HCT116 (cell line): ENCODE results near the gene FAM210B. TPM values are rescaled to one million over a fixed set of nuclear protein-coding genes. Genes with fewer than 3 reads are reported as not detected.

Experiments used
- ATAC-seq: fragments of 200-7000 bp; cut with Tn5 transposase; 2 replicates; pipeline ENCODE4 v1.9.1; 2020; ENCODE audit warnings: mild to moderate bottlenecking, moderate library complexity
- BruUV-seq: library from RNA; stranded (reverse); fragments of 400-500 nt; replicated peaks from 2 replicates; lab custom pipeline; 2021; lab: Mats Ljungman, UMichigan
- CTCF ChIA-PET: fragments of 300-600 bp; sonication (Branson Sonifier 250); formaldehyde crosslinking; loops from one replicate; lab custom pipeline; 2021; ENCODE audit warnings: antibody characterized with exemption; lab: Charles Lee
- POLR2A ChIA-PET: fragments of 300-600, 350-600 bp; sonication (Branson Sonifier 250); formaldehyde crosslinking; loops from one replicate; lab custom pipeline; 2021; ENCODE audit warnings: antibody characterized with exemption; lab: Charles Lee
- RAD21 ChIA-PET, 2 experiments: fragments of 300-600 bp; sonication (Branson Sonifier 250); formaldehyde crosslinking; loops; one replicate each; lab custom pipeline; 2023; ENCODE audit warnings: low total read pairs in 2 of 2; ENCODE audit not compliant: uncharacterized antibody in 2 of 2, unreplicated experiment in 2 of 2, low non-redundant PET in 1 of 2; lab: Charles Lee
- DNase-seq: peaks from one replicate; pipeline ENCODE4 v3.0.0-alpha.2; 2010; ENCODE audit warnings: low read depth, low spot score
- H2AFZ ChIP-seq: fragments of 200-600 bp; shearing (Covaris generic), sonication (generic); 2 replicates; pipeline ENCODE4 v1.6.1; 2017; ENCODE audit warnings: low read depth, mixed run types, mixed read lengths, antibody characterized with exemption, low read length; ENCODE audit not compliant: poor library complexity, severe bottlenecking
- H3K27ac ChIP-seq: 2 replicates; pipeline ENCODE4 v1.5.1; 2012; ENCODE audit warnings: low read depth, low read length
- H3K27me3 ChIP-seq: fragments of 200-600 bp; sonication (generic); 2 replicates; pipeline ENCODE4 v1.6.1; 2016; ENCODE audit warnings: mixed run types, low read length, mixed read lengths; ENCODE audit not compliant: insufficient read depth
- H3K36me3 ChIP-seq, 2 experiments: fragments of 200-500 bp in 1 of 2; fragments of 200-600 bp in 1 of 2; sonication (Bioruptor generic) in 1 of 2; sonication (generic) in 1 of 2; 2 replicates each; pipeline versions ENCODE4 v1.5.1 to v1.6.1; 2014 to 2016; ENCODE audit warnings: low read length in 2 of 2, inconsistent platforms in 1 of 2, mixed read lengths in 1 of 2, mixed run types in 1 of 2; ENCODE audit not compliant: insufficient read depth in 2 of 2, control insufficient read depth in 1 of 2
- H3K4me1 ChIP-seq, 2 experiments: fragments of 200-600 bp in 1 of 2; sonication (generic) in 1 of 2; 2 replicates each; pipeline versions ENCODE4 v1.5.1 to v1.6.1; 2012 to 2017; ENCODE audit warnings: low read length in 2 of 2, inconsistent platforms in 1 of 2, mild to moderate bottlenecking in 1 of 2, mixed read lengths in 1 of 2, mixed run types in 1 of 2, moderate library complexity in 1 of 2; ENCODE audit not compliant: insufficient read depth in 2 of 2, control insufficient read depth in 1 of 2
- H3K4me2 ChIP-seq: fragments of 200-600 bp; sonication (generic); 2 replicates; pipeline ENCODE4 v1.6.1; 2017; ENCODE audit warnings: mixed run types, low read length, mixed read lengths
- H3K4me3 ChIP-seq, 2 experiments: fragments of 200-600 bp in 1 of 2; sonication (generic) in 1 of 2; replicated peaks in 1 of 2; 2 replicates each; pipeline ENCODE4 v1.5.1; 2011 to 2016; ENCODE audit warnings: low read length in 2 of 2, control low read depth in 1 of 2, low read depth in 1 of 2, mild to moderate bottlenecking in 1 of 2, mixed read lengths in 1 of 2, mixed run types in 1 of 2
- H3K79me2 ChIP-seq: fragments of 200-600 bp; sonication (generic); 2 replicates; pipeline ENCODE4 v1.6.1; 2017; ENCODE audit warnings: mild to moderate bottlenecking, mixed run types, low read length, moderate library complexity, mixed read lengths; ENCODE audit not compliant: insufficient read depth
- H3K9ac ChIP-seq: fragments of 200-600 bp; sonication (generic); 2 replicates; pipeline ENCODE4 v1.6.1; 2016; ENCODE audit warnings: low read length, mixed read lengths
- H3K9me2 ChIP-seq: fragments of 200-600 bp; sonication (generic), shearing (Covaris generic); 2 replicates; pipeline ENCODE4 v1.6.1; 2017; ENCODE audit warnings: mixed run types, mild to moderate bottlenecking, moderate library complexity; ENCODE audit not compliant: insufficient read depth
- H3K9me3 ChIP-seq, 2 experiments: fragments of 200-500 bp in 1 of 2; fragments of 200-600 bp in 1 of 2; sonication (Bioruptor generic) in 1 of 2; sonication (generic) in 1 of 2; 2 replicates each; pipeline ENCODE4 v1.6.1; 2014 to 2017; ENCODE audit warnings: low read length in 2 of 2, mixed read lengths in 2 of 2, inconsistent platforms in 1 of 2, low read depth in 1 of 2, mild to moderate bottlenecking in 1 of 2, mixed run types in 1 of 2, moderate library complexity in 1 of 2; ENCODE audit not compliant: control insufficient read depth in 1 of 2, insufficient read depth in 1 of 2
- H4K20me1 ChIP-seq: fragments of 200-600 bp; sonication (generic), shearing (Covaris generic); 2 replicates; pipeline ENCODE4 v1.6.1; 2017; ENCODE audit warnings: mixed run types, mild to moderate bottlenecking, moderate library complexity; ENCODE audit not compliant: insufficient read depth
- CEBPB ChIP-seq: IDR thresholded peaks from 2 replicates; pipeline ENCODE4 v1.6.1; 2012; ENCODE audit warnings: low read depth
- ELF1 ChIP-seq: IDR thresholded peaks from 2 replicates; pipeline ENCODE4 v1.6.1; 2012; ENCODE audit warnings: low read depth, borderline replicate concordance
- EZH2 ChIP-seq: fragments of 200-600 bp; sonication (generic); IDR thresholded peaks from 2 replicates; pipeline ENCODE4 v1.6.1; 2017; ENCODE audit warnings: antibody characterized with exemption, mixed run types
- RAD21 ChIP-seq: IDR thresholded peaks from 2 replicates; pipeline ENCODE4 v1.6.1; 2012; ENCODE audit warnings: low read depth, mild to moderate bottlenecking
- SP1 ChIP-seq: IDR thresholded peaks from 2 replicates; pipeline ENCODE4 v1.6.1; 2012; ENCODE audit warnings: low read depth
- intact Hi-C: fragments of 100-400 bp; cut with micrococcal nuclease; formaldehyde crosslinking; loops from 2 replicates; pipeline ENCODE4 v1.10.0; 2022
- total RNA-seq: library from RNA; stranded (reverse); gene quantifications from one replicate; pipeline ENCODE4 v1.2.1, GENCODE V29; 2021; ENCODE audit not compliant: unreplicated experiment

The FAM210B gene
- total RNA-seq, 1 experiment from 2014 or later = 12.0 TPM

- no peak overlapping the region for H3K9ac ChIP-seq
- no peak overlapping the region for H3K27ac ChIP-seq
- ChIA-PET RAD21 (no interaction called here), CTCF (no interaction called here), POLR2A (no interaction called here)
- BruUV-seq = no TSS peak
- peaks cover 0 to 2% of the 10 kb centered on the region in 2 experiments; a peak in 1 of 4 replicates for H3K36me3 ChIP-seq
- no peak overlapping the region for H3K4me2 ChIP-seq
- intact Hi-C loops = no loop called here
- H3K4me1 ChIP-seq = no peaks in the 10 kb centered on the region
- DNase-seq (no peak), ATAC-seq (no peak)
- H2AFZ ChIP-seq = no peak overlapping the region
- H3K9me3 ChIP-seq = no peaks in the 10 kb centered on the region
- H4K20me1 ChIP-seq = no peaks in the 10 kb centered on the region
- H3K9me2 ChIP-seq = no peaks in the 10 kb centered on the region
- H3K27me3 ChIP-seq = no peaks in the 10 kb centered on the region
- no peaks in the 10 kb centered on the region for H3K79me2 ChIP-seq
- H3K4me3 ChIP-seq = no peak overlapping the region
- no peak for TF ChIP-seq ELF1
- TF ChIP-seq EZH2 = no peak
These were observed 56.3 kb downstream of the FAM210B start for GRCh38 chr20:56414842-56415765.

GRCh38 chr20:56417402-56417801, 58.6 kb downstream of the FAM210B start:
- CTCF ChIA-PET = no interaction called here
- H3K36me3 ChIP-seq = peaks cover 0 to 2% of the 10 kb centered on the region in 2 experiments; a peak in 1 of 4 replicates
- no peaks in the 10 kb centered on the region for H3K27me3 ChIP-seq
- H3K9me3 ChIP-seq = no peaks in the 10 kb centered on the region
- ATAC-seq (no peak), DNase-seq (no peak)
- no peaks in the 10 kb centered on the region for H3K79me2 ChIP-seq
- no peak overlapping the region for H3K4me3 ChIP-seq
- peaks cover 9 to 13% of the 10 kb centered on the region in 2 experiments for H3K4me1 ChIP-seq
- POLR2A ChIA-PET = no interaction called here
- no peak overlapping the region for H3K9ac ChIP-seq
- no peaks in the 10 kb centered on the region for H4K20me1 ChIP-seq
- RAD21 ChIA-PET = no interaction called here
- BruUV-seq = no TSS peak
- intact Hi-C loops = no loop called here
- no peak overlapping the region for H2AFZ ChIP-seq
- H3K27ac ChIP-seq = no peak overlapping the region
- H3K9me2 ChIP-seq = no peaks in the 10 kb centered on the region
- no peak overlapping the region for H3K4me2 ChIP-seq
- TF ChIP-seq CEBPB (no peak), RAD21 (no peak), SP1 (no peak)
